Omental fat pad (tissue), 4 donors: ENCODE results near the gene MAGOH. TPM values are rescaled to one million over a fixed set of nuclear protein-coding genes. Genes with fewer than 3 reads are reported as not detected.
"Not testable (repeated sequence)": the region's sequence is repeated elsewhere in the genome, so short reads cannot be mapped to it uniquely, and the experiment has no call there.

Experiments used
- ATAC-seq: fragments of 150-250 bp; one replicate; pipeline ENCODE4 v1.9.1; 2016; ENCODE audit warnings: mild to moderate bottlenecking, moderate library complexity; ENCODE audit not compliant: low FRiP score
- DNase-seq: peaks from one replicate; pipeline ENCODE4 v3.0.0-alpha.2; 2019; ENCODE audit warnings: low spot score
- total RNA-seq, 4 donors: library from RNA; depleted of rRNA; stranded (reverse); fragments of >200 nt; gene quantifications; one replicate each; pipeline ENCODE4 v1.1.0, GENCODE V29; 2016
- TF ChIP-seq, protein P1 (sequence below), 3 donors: fragments of 450-650 bp; IDR thresholded peaks; one replicate each; pipeline ENCODE4 v1.5.1; 2016 to 2017; ENCODE audit warnings: antibody characterized with exemption in 3 of 3, mild to moderate bottlenecking in 3 of 3, moderate library complexity in 2 of 3

MAGOH gene
- total RNA-seq, 4 donors from 2014 or later: 20.3 to 46.7 (median 26.8) TPM

GRCh38 chr1:53207726-53208125 lies 30.6 kb downstream of the MAGOH start:
- no peak for DNase-seq
- TF ChIP-seq, protein P1, sequence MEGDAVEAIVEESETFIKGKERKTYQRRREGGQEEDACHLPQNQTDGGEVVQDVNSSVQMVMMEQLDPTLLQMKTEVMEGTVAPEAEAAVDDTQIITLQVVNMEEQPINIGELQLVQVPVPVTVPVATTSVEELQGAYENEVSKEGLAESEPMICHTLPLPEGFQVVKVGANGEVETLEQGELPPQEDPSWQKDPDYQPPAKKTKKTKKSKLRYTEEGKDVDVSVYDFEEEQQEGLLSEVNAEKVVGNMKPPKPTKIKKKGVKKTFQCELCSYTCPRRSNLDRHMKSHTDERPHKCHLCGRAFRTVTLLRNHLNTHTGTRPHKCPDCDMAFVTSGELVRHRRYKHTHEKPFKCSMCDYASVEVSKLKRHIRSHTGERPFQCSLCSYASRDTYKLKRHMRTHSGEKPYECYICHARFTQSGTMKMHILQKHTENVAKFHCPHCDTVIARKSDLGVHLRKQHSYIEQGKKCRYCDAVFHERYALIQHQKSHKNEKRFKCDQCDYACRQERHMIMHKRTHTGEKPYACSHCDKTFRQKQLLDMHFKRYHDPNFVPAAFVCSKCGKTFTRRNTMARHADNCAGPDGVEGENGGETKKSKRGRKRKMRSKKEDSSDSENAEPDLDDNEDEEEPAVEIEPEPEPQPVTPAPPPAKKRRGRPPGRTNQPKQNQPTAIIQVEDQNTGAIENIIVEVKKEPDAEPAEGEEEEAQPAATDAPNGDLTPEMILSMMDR (IDR thresholded peaks at IDR 0.05): no peak
- no peak for ATAC-seq

DNA sequence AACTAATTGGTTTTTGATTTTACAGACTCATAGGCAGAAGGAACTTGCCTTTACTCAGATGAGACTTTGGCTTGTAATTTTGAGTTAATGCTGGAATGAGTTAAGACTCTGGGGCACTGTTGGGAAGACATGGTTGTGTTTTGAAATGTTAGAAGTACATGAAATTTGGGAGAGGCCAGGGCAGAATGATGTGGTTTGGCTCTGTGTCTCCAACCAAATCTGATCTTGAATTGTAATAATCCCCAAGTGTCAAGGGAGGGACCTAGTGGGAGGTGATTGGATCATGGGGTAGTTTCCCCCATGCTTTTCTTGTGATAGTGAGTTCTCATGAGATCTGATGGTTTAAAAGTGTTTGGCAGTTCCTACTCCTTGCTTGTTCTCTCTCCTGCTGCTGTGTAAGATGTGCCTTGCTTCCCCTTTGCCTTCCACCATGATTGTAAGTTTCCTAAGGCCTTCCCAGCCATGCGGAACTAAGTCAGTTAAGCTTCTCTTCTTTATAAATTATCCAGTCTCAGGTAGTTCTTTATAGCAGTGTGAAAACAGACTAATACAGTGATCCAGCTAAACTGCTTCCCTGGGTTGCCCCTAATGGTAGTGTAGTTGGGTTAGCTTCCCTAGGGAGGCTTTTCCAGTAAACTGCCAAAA lies 31.5 kb downstream of the MAGOH start:
- TF ChIP-seq, protein P1 (IDR thresholded peaks at IDR 0.05): no peak
- DNase-seq (no peak), ATAC-seq (no peak)

GRCh38 chr1:53206083-53206685 lies 32.1 kb downstream of the MAGOH start:
- DNase-seq, ATAC-seq: not testable (repeated sequence)

GRCh38 chr1:53205496-53205895 lies 32.8 kb downstream of the MAGOH start:
- not testable (repeated sequence) for DNase-seq, ATAC-seq

DNA sequence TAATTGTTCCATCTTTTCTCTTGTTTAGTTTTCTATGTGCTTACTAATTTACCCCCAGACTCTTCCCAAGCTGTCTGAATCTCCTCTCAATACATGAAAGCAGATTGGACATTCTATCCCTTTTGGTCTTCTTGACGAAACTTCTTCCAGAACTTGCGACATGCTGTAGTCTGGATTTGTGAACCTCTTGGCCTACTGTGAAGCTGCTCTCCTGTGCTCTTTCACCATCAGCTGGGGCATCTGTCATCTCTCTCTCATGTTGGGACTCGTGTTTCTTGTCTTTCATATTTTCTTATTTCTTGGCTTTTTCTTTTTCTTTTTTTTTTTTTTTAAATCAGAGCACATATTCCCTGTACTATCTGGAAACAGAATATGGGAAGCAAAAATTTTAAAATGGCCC lies 34.9 kb downstream of the MAGOH start:
- TF ChIP-seq, protein P1 (IDR thresholded peaks at IDR 0.05): no peak
- DNase-seq (no peak), ATAC-seq (no peak)

DNA sequence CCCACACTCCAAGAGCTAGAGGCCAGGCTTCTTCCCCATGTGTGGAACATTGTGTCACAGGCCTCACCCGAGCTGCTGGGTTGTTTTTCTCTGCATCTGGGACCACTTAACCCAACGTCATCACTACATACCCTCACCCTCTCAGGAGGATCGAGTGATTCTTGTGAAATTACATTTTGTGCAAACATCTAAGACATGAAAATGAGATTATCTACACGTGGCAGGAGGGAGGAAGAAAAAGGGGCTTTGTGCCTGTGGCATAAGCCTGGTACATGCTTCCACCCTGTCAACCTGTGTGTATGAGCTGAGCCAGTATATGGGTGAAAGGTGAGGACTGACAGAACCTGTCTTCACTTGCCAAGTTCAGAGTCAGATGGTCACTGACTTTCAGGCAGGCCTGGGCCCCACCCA lies 40.1 kb downstream of the MAGOH start:
- DNase-seq (no peak), ATAC-seq (peak; percentile 57)
- TF ChIP-seq, protein P1 (IDR thresholded peaks at IDR 0.05): no peak

DNA sequence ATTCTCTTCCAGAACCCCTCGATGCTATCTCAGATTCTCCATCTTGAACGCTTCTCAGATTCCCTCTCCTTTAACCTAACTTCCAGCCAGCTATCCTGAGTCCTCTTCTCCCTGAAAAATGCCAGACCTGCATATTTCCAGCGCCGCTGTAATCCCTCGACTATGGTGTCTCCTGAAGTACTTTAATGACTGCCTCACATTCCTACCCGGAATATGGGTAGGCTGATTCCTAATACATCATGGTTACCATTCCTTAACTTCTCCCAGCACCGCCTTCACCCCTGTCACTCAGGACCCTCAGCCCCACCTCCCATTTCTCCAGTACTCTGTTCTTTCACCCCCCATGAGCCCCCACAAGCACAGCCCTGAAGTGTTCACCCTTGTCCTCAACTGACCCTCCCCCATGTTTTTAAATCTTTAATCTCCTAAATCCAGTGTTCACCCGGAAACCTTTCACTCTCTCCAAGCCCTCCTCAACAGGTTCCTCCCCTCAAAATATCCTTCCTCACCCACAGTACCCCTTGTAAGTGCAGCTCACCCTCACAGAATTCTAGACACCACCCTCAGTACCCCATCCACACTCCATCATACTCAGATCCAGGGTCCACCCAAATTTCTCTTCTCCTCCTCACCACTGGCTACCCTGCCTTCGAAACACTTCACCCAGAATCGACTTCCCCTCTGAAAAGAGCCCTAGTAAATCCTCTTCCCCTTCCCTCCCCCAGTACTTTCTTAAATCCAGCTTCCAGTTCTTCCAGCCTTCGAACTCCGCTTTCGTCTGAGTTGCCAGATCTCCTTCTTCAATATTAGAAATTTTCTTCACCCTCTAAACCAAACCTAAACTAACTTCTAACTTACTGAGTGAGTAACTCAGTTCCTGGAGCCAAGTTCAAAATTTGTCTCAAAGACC lies 40.8 kb downstream of the MAGOH start:
- TF ChIP-seq, protein P1 (IDR thresholded peaks at IDR 0.05): no peak
- ATAC-seq (peak; percentile 2), DNase-seq (no peak)
